Measurements from ENCODE around the gene LRRC45.

GRCh38 chr17:81977211-81977808 is 45.8 kb upstream of the LRRC45 start, which contains the start of gene ASPSCR1:
- TF ChIP-seq CTCF (IDR thresholded peaks at IDR 0.05): peak in 2 of 4 experiments; percentile 4 to 15
- peak; percentile 20 to 78 for TF ChIP-seq POLR2A (IDR thresholded peaks at IDR 0.05)

All from uterus (tissue), 2 donors.